HepG2 (cell line): ENCODE results near the gene PTPN3. TPM values are rescaled to one million over a fixed set of nuclear protein-coding genes. Genes with fewer than 3 reads are reported as not detected.

ENCODE experiments used
- ARNT2 ChIP-seq: sonication (generic); formaldehyde crosslinking; IDR thresholded peaks from 2 replicates; pipeline ENCODE4 v1.8.0; 2022; ENCODE audit warnings: mild to moderate bottlenecking, low read depth, missing genetic modification reagents, moderate library complexity
- ISL2 ChIP-seq: sonication (generic); formaldehyde crosslinking; IDR thresholded peaks from 2 replicates; pipeline ENCODE4 v1.5.0; 2020; ENCODE audit warnings: missing genetic modification reagents
- THYN1 ChIP-seq: sonication (generic); formaldehyde crosslinking; IDR thresholded peaks from 2 replicates; pipeline ENCODE4 v1.8.1; 2023; ENCODE audit warnings: low read depth, mild to moderate bottlenecking, moderate library complexity, missing genetic modification reagents, borderline replicate concordance
- YY1 ChIP-seq: IDR thresholded peaks from 2 replicates; pipeline ENCODE4 v1.6.1; 2011; ENCODE audit warnings: low read length, low read depth, moderate library complexity, mild to moderate bottlenecking; ENCODE audit not compliant: insufficient read depth, insufficient replicate concordance
- ZBTB1 ChIP-seq: sonication (generic); formaldehyde crosslinking; IDR thresholded peaks from 2 replicates; pipeline ENCODE4 v1.4.0; 2020; ENCODE audit warnings: missing genetic modification reagents, borderline replicate concordance
- ZBTB21 ChIP-seq: sonication (generic); formaldehyde crosslinking; IDR thresholded peaks from 2 replicates; pipeline ENCODE4 v1.4.0; 2020; ENCODE audit warnings: missing genetic modification reagents
- ZBTB8A ChIP-seq: sonication (generic); formaldehyde crosslinking; IDR thresholded peaks from 2 replicates; pipeline ENCODE4 v1.4.0; 2020; ENCODE audit warnings: mild to moderate bottlenecking, low read depth, missing genetic modification reagents, borderline replicate concordance
- ZIK1 ChIP-seq: sonication (generic); formaldehyde crosslinking; IDR thresholded peaks from 2 replicates; pipeline ENCODE4 v1.5.0; 2020; ENCODE audit warnings: mild to moderate bottlenecking, low read depth, missing genetic modification reagents, borderline replicate concordance
- ZNF160 ChIP-seq: sonication (generic); formaldehyde crosslinking; IDR thresholded peaks from 2 replicates; pipeline ENCODE4 v1.8.0; 2022; ENCODE audit warnings: mild to moderate bottlenecking, inconsistent platforms, missing genetic modification reagents
- ZNF333 ChIP-seq: sonication (generic); formaldehyde crosslinking; IDR thresholded peaks from 2 replicates; pipeline ENCODE4 v1.4.0; 2020; ENCODE audit warnings: mild to moderate bottlenecking, missing genetic modification reagents, borderline replicate concordance
- ZNF749 ChIP-seq: sonication (generic); formaldehyde crosslinking; IDR thresholded peaks from 2 replicates; pipeline ENCODE4 v1.8.0; 2022; ENCODE audit warnings: mild to moderate bottlenecking, missing genetic modification reagents, moderate library complexity, borderline replicate concordance
- ZNF839 ChIP-seq: sonication (generic); formaldehyde crosslinking; IDR thresholded peaks from 2 replicates; pipeline ENCODE4 v1.4.0; 2020; ENCODE audit warnings: missing genetic modification reagents, mild to moderate bottlenecking, borderline replicate concordance
- polyA plus RNA-seq, 8 experiments: library from polyadenylated mRNA; depleted of rRNA in 3 of 8; stranded (reverse) in 7 of 8; unstranded in 1 of 8; fragments of >200 nt; fragmentation: Illumina TruSeq in 4 of 8; extraction: Trizol in 4 of 8; gene quantifications; 2 replicates each; pipeline versions ENCODE4 v1.2.1 to v1.2.3, GENCODE V29; 2011 to 2016; ENCODE audit warnings: low read depth in 4 of 8, missing spikeins in 1 of 8, mixed read lengths in 1 of 8; ENCODE audit not compliant: insufficient read depth in 1 of 8
- total RNA-seq, 5 experiments: library from RNA; depleted of rRNA; stranded (reverse); fragments of >200 nt; fragmentation: Illumina TruSeq; extraction: Trizol; gene quantifications; 2 replicates each; pipeline ENCODE4 v1.2.3, GENCODE V29; 2016; ENCODE audit warnings: low read depth in 1 of 5
- TF ChIP-seq, protein P1 (sequence below), 2 experiments: fragments of 450-650 bp in 1 of 2; sonication (generic) in 1 of 2; formaldehyde crosslinking in 1 of 2; IDR thresholded peaks; 2 replicates each; pipeline versions ENCODE4 v1.6.1 to v1.8.0; 2016 to 2022; ENCODE audit warnings: antibody characterized with exemption in 1 of 2, mild to moderate bottlenecking in 1 of 2, missing genetic modification reagents in 1 of 2

PTPN3 gene
- total and polyA plus RNA-seq, 2 of the 13 experiments (the other 11 are each of a cell fraction or from before 2014, with no cell fraction given), result 5.6 to 20.5 TPM

DNA sequence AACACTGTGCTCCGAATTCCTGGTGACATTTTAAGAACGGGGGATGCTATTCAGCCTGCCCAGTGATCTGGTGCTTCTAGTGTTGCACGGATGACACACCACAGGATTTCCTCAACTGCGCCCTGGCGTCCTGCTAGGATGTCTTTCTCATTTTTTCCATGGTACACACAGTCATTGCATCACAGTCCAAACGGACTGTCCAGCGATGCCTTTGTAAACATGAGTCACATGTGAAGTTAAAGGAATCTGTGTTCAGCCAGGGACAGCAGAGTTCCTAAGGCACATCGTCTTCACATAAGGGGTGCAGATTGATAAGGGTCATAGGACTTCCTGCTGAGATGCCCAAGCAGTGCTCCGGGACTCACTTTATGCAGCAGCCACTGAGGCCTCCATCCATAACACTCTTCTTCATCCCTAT is 9.3 kb upstream of the PTPN3 start (continued):
- TF ChIP-seq, protein P1, sequence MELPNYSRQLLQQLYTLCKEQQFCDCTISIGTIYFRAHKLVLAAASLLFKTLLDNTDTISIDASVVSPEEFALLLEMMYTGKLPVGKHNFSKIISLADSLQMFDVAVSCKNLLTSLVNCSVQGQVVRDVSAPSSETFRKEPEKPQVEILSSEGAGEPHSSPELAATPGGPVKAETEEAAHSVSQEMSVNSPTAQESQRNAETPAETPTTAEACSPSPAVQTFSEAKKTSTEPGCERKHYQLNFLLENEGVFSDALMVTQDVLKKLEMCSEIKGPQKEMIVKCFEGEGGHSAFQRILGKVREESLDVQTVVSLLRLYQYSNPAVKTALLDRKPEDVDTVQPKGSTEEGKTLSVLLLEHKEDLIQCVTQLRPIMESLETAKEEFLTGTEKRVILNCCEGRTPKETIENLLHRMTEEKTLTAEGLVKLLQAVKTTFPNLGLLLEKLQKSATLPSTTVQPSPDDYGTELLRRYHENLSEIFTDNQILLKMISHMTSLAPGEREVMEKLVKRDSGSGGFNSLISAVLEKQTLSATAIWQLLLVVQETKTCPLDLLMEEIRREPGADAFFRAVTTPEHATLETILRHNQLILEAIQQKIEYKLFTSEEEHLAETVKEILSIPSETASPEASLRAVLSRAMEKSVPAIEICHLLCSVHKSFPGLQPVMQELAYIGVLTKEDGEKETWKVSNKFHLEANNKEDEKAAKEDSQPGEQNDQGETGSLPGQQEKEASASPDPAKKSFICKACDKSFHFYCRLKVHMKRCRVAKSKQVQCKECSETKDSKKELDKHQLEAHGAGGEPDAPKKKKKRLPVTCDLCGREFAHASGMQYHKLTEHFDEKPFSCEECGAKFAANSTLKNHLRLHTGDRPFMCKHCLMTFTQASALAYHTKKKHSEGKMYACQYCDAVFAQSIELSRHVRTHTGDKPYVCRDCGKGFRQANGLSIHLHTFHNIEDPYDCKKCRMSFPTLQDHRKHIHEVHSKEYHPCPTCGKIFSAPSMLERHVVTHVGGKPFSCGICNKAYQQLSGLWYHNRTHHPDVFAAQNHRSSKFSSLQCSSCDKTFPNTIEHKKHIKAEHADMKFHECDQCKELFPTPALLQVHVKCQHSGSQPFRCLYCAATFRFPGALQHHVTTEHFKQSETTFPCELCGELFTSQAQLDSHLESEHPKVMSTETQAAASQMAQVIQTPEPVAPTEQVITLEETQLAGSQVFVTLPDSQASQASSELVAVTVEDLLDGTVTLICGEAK (IDR thresholded peaks at IDR 0.05), result no peak
- TF ChIP-seq, protein P1 (CRISPR knock-in tag; IDR thresholded peaks at IDR 0.05), result no peak; the same call in 1 of the 2 replicates
- TF ChIP-seq ZNF749 (CRISPR knock-in tag) (no peak), ZBTB1 (CRISPR knock-in tag) (no peak), ARNT2 (CRISPR knock-in tag) (peak; percentile 78), THYN1 (CRISPR knock-in tag) (no peak), ZBTB21 (CRISPR knock-in tag) (peak; percentile 75; the same call in 1 of the 2 replicates), YY1 (no peak), ISL2 (CRISPR knock-in tag) (no peak), ZBTB8A (CRISPR knock-in tag) (no peak), ZNF160 (CRISPR knock-in tag) (no peak), ZNF839 (no peak), ZIK1 (CRISPR knock-in tag) (no peak), ZNF333 (no peak)
